Measurements from ENCODE around the gene S1PR5. TPM values are rescaled to one million over a fixed set of nuclear protein-coding genes. Genes with fewer than 3 reads are reported as not detected.
A peak's percentile ranks its signal among the peaks of the same experiment; 100 is the strongest.

The S1PR5 gene
- total and polyA plus RNA-seq, 10 of the 15 experiments (the other 5 are each of a cell fraction or from before 2014, with no cell fraction given), result 0.04 TPM; not detected in 9

DNA sequence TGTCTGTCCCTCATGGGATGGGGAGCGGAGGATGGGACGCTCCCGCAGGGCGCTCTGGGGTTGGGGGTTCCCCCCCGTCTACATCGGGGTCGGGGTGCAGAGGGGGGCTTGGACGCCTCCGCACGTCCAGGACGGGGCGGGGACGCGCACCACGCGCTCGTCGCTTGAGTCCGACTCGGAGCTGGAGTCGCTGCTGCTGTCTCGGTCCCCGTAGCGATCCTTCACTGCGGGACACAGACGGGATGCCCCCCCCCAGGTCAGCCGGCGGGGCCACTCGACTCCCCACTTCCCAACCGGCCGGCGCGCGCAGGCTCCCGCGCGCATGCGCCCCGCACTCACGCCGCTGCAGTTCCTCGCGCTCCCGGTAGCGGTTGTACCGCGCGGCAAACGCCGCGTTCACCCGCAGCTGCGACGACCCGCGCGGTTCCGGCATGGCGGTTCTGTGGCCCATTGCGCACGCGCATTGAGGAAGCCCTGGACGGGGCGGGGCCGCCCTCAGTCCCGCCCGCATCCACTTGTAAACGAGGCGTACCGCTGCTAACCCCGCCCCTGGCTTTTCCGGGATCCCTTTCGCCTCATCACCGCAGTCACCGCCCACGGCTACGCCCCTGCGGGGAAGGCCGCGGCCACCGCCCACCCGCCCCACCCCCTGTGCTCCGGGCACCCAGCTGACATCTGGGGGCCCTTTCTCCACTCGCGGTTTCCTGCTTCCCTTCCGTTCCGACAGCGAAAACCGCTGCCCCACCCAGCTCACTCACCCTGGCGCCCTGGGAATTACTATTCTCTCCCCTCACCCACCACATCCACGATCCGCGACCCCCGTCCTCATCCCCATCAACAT lies 48.5 kb upstream of the S1PR5 start, which contains the start of gene KRI1 (continued):
- TF ChIP-seq JUNB (IDR thresholded peaks at IDR 0.05), result no peak
- TF ChIP-seq CBX5 (IDR thresholded peaks at IDR 0.05; ENCODE audit: low read depth), result no peak
- TF ChIP-seq SMAD5 (IDR thresholded peaks at IDR 0.05; ENCODE audit: low read depth), result peak; percentile 56; the same call in 1 of the 2 replicates
- TF ChIP-seq, protein P1, sequence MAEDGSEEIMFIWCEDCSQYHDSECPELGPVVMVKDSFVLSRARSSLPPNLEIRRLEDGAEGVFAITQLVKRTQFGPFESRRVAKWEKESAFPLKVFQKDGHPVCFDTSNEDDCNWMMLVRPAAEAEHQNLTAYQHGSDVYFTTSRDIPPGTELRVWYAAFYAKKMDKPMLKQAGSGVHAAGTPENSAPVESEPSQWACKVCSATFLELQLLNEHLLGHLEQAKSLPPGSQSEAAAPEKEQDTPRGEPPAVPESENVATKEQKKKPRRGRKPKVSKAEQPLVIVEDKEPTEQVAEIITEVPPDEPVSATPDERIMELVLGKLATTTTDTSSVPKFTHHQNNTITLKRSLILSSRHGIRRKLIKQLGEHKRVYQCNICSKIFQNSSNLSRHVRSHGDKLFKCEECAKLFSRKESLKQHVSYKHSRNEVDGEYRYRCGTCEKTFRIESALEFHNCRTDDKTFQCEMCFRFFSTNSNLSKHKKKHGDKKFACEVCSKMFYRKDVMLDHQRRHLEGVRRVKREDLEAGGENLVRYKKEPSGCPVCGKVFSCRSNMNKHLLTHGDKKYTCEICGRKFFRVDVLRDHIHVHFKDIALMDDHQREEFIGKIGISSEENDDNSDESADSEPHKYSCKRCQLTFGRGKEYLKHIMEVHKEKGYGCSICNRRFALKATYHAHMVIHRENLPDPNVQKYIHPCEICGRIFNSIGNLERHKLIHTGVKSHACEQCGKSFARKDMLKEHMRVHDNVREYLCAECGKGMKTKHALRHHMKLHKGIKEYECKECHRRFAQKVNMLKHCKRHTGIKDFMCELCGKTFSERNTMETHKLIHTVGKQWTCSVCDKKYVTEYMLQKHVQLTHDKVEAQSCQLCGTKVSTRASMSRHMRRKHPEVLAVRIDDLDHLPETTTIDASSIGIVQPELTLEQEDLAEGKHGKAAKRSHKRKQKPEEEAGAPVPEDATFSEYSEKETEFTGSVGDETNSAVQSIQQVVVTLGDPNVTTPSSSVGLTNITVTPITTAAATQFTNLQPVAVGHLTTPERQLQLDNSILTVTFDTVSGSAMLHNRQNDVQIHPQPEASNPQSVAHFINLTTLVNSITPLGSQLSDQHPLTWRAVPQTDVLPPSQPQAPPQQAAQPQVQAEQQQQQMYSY (CRISPR knock-in tag; IDR thresholded peaks at IDR 0.05), result no peak
- peak; percentile 57 to 77 for TF ChIP-seq IKZF2 (IDR thresholded peaks at IDR 0.05)
- peak; percentile 91 for TF ChIP-seq LARP7 (IDR thresholded peaks at IDR 0.05)
- no peak for TF ChIP-seq BCL11A (IDR thresholded peaks at IDR 0.05; ENCODE audit: low read depth, low read length)
- TF ChIP-seq HDAC2 (IDR thresholded peaks at IDR 0.05), result no peak
- TF ChIP-seq TAF1 (IDR thresholded peaks at IDR 0.05; ENCODE audit: borderline replicate concordance, low read depth, low read length), result no peak
- no peak for TF ChIP-seq MTA2 (IDR thresholded peaks at IDR 0.05; ENCODE audit: low read depth)
- no peak; the same call in 1 of the 2 replicates for TF ChIP-seq MTA3 (IDR thresholded peaks at IDR 0.05; ENCODE audit: borderline replicate concordance, low read length)
- no peak for TF ChIP-seq EZH2 (IDR thresholded peaks at IDR 0.05; ENCODE audit: borderline replicate concordance, control insufficient read depth, low read depth, low read length)
- no peak for TF ChIP-seq ZNF24 (IDR thresholded peaks at IDR 0.05)
- no peak for TF ChIP-seq SUZ12 (IDR thresholded peaks at IDR 0.05; ENCODE audit: unreplicated experiment)
- 0 out of 4 replicates have a peak, but pooled peaks of 1 of the 2 experiments have one; percentile 21 for TF ChIP-seq SRF (IDR thresholded peaks at IDR 0.05; ENCODE audit: low read depth in 2 of 2, low read length in 2 of 2)
- TF ChIP-seq FOXK2 (IDR thresholded peaks at IDR 0.05), result peak; percentile 60
- no peak for TF ChIP-seq NFIC (IDR thresholded peaks at IDR 0.05; ENCODE audit: low read depth, low read length)
- TF ChIP-seq SMARCA5 (IDR thresholded peaks at IDR 0.05), result 0 out of 2 replicates have a peak, but pooled peaks have one; percentile 8
- TF ChIP-seq NFYA (IDR thresholded peaks at IDR 0.05; ENCODE audit: borderline replicate concordance, low read depth, low read length), result no peak
- no peak for TF ChIP-seq GABPA (IDR thresholded peaks at IDR 0.05; ENCODE audit: low read depth)
- TF ChIP-seq PAX8 (IDR thresholded peaks at IDR 0.05), result no peak
- peak; percentile 78; the same call in 1 of the 2 replicates for TF ChIP-seq SIN3A (IDR thresholded peaks at IDR 0.05; ENCODE audit: low read depth, low read length)
- TF ChIP-seq, protein P2, sequence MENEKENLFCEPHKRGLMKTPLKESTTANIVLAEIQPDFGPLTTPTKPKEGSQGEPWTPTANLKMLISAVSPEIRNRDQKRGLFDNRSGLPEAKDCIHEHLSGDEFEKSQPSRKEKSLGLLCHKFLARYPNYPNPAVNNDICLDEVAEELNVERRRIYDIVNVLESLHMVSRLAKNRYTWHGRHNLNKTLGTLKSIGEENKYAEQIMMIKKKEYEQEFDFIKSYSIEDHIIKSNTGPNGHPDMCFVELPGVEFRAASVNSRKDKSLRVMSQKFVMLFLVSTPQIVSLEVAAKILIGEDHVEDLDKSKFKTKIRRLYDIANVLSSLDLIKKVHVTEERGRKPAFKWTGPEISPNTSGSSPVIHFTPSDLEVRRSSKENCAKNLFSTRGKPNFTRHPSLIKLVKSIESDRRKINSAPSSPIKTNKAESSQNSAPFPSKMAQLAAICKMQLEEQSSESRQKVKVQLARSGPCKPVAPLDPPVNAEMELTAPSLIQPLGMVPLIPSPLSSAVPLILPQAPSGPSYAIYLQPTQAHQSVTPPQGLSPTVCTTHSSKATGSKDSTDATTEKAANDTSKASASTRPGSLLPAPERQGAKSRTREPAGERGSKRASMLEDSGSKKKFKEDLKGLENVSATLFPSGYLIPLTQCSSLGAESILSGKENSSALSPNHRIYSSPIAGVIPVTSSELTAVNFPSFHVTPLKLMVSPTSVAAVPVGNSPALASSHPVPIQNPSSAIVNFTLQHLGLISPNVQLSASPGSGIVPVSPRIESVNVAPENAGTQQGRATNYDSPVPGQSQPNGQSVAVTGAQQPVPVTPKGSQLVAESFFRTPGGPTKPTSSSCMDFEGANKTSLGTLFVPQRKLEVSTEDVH (IDR thresholded peaks at IDR 0.05; ENCODE audit: low read depth, partially characterized antibody), result no peak
- no peak for TF ChIP-seq ZSCAN29 (IDR thresholded peaks at IDR 0.05)
- TF ChIP-seq ZNF384 (IDR thresholded peaks at IDR 0.05; ENCODE audit: borderline replicate concordance, low read depth, low read length), result no peak
- TF ChIP-seq PML (IDR thresholded peaks at IDR 0.05; ENCODE audit: low read length), result no peak
- TF ChIP-seq POLR2A (IDR thresholded peaks at IDR 0.05; ENCODE audit: low read depth, low read length), result peak; percentile 93
- TF ChIP-seq TBL1XR1 (IDR thresholded peaks at IDR 0.05; ENCODE audit: low read depth, low read length), result peak; percentile 86

Measured in GM12878 (cell line).